Kidney (tissue), 14 donors: ENCODE data around the gene CD68. TPM values are rescaled to one million over a fixed set of nuclear protein-coding genes. Genes with fewer than 3 reads are reported as not detected.

Source experiments
- DNase-seq, 5 donors: peaks; one replicate each; pipeline ENCODE4 v3.0.0-alpha.2; 2013 to 2020
- FAIRE-seq: peaks from 2 replicates; lab custom pipeline; 2012; peaks lifted over from hg19 to GRCh38; lab: Jason Lieb, UNC
- H3K27ac ChIP-seq, 2 donors: one replicate each; pipeline ENCODE4 v1.7.0; 2013; ENCODE audit warnings: low read depth in 2 of 2, low read length in 2 of 2, inconsistent platforms in 1 of 2
- H3K27me3 ChIP-seq: one replicate; pipeline ENCODE4 v1.7.1; 2013; ENCODE audit warnings: low read length, inconsistent platforms; ENCODE audit not compliant: control insufficient read depth, insufficient read depth
- H3K36me3 ChIP-seq, 3 donors: one replicate each; pipeline versions ENCODE4 v1.7.0 to v1.7.1; 2013; ENCODE audit warnings: low read length in 3 of 3, control low read depth in 1 of 3, inconsistent platforms in 1 of 3; ENCODE audit not compliant: insufficient read depth in 3 of 3, control insufficient read depth in 2 of 3
- H3K4me1 ChIP-seq, 3 donors: one replicate each; pipeline versions ENCODE4 v1.7.0 to v1.7.1; 2013; ENCODE audit warnings: low read length in 3 of 3, inconsistent platforms in 1 of 3, low read depth in 1 of 3; ENCODE audit not compliant: control insufficient read depth in 2 of 3, insufficient read depth in 2 of 3
- H3K4me3 ChIP-seq, 3 donors: one replicate each; pipeline versions ENCODE4 v1.7.0 to v1.8.1; 2013; ENCODE audit warnings: low read length in 3 of 3, control low read depth in 1 of 3, inconsistent platforms in 1 of 3
- H3K9ac ChIP-seq, 3 donors: one replicate each; pipeline versions ENCODE4 v1.7.0 to v1.7.1; 2013; ENCODE audit warnings: low read length in 3 of 3, control low read depth in 1 of 3, inconsistent platforms in 1 of 3
- H3K9me3 ChIP-seq, 3 donors: one replicate each; pipeline versions ENCODE4 v1.7.0 to v1.7.1; 2013; ENCODE audit warnings: low read length in 3 of 3, control low read depth in 1 of 3, inconsistent platforms in 1 of 3; ENCODE audit not compliant: control insufficient read depth in 2 of 3, insufficient read depth in 1 of 3
- CTCF ChIP-seq: IDR thresholded peaks from 3 replicates; pipeline ENCODE4 v1.5.1; 2012; ENCODE audit warnings: mild to moderate bottlenecking, moderate library complexity, borderline replicate concordance; ENCODE audit not compliant: insufficient read depth; ENCODE audit errors: extremely low read depth
- intact Hi-C: fragments of 100-400 bp; cut with DNase I; formaldehyde crosslinking; loops from one replicate; pipeline ENCODE4 v1.11.1; 2022
- polyA plus RNA-seq: library from polyadenylated mRNA; stranded (reverse); fragments of 350-450 nt; fragmentation: Illumina TruSeq; extraction: RNeasy Lipid Tissue Mini Kit (QIAGEN cat#74804); gene quantifications from one replicate; pipeline ENCODE4 v1.2.3, GENCODE V29; 2014; ENCODE audit warnings: low read depth, low replicate concordance; ENCODE audit not compliant: insufficient read depth
- total RNA-seq: library from RNA; stranded (reverse); fragmentation: NEBNext Ultra II Directional; extraction: Animal tissue kit (Norgen Biotek cat#: 25700); gene quantifications from one replicate; pipeline ENCODE4 v1.2.1, GENCODE V29; 2021
- donor health status: control.
- donor health status: control.
- donor health status: control.
- donor health status: control.
- donor health status: control.
- donor health status: DM: yes; HTN: yes; CAD: no.
- donor health status: Normal renal cell carcinoma (clear cell type).

Gene CD68
- total and polyA plus RNA-seq, 2 donors from 2014 or later, result 38.3 to 92.6 TPM

GRCh38 chr17:7575481-7575883, 4.0 kb upstream of the CD68 start:
- H3K27me3 ChIP-seq, result no peaks in the 10 kb centered on the region
- no peak overlapping the region for H3K9ac ChIP-seq
- H3K9me3 ChIP-seq, result no peaks in the 10 kb centered on the region
- intact Hi-C loops, result no loop called here
- DNase-seq (no peak), FAIRE-seq (no peak)
- peaks cover 31 to 61% (median 45%) of the 10 kb centered on the region in 3 donors for H3K36me3 ChIP-seq
- no peak overlapping the region for H3K4me3 ChIP-seq
- TF ChIP-seq CTCF, result no peak
- no peak overlapping the region for H3K27ac ChIP-seq
- peaks cover 9 to 37% (median 29%) of the 10 kb centered on the region in 3 donors for H3K4me1 ChIP-seq

GRCh38 chr17:7575959-7576358, 3.5 kb upstream of the CD68 start:
- H3K9ac ChIP-seq, result no peak overlapping the region
- peaks cover 31 to 57% (median 41%) of the 10 kb centered on the region in 3 donors for H3K36me3 ChIP-seq
- H3K9me3 ChIP-seq, result no peaks in the 10 kb centered on the region
- no peak for TF ChIP-seq CTCF
- H3K4me3 ChIP-seq, result no peak overlapping the region
- H3K27ac ChIP-seq, result no peak overlapping the region
- peaks cover 9 to 39% (median 32%) of the 10 kb centered on the region in 3 donors for H3K4me1 ChIP-seq
- FAIRE-seq (no peak), DNase-seq (no peak)
- intact Hi-C loops, result no loop called here
- H3K27me3 ChIP-seq, result no peaks in the 10 kb centered on the region

GRCh38 chr17:7576432-7576937, 3.0 kb upstream of the CD68 start:
- Histone ChIP-seq H3K9ac (no peak overlapping the region), H3K36me3 (peaks cover 31 to 51% (median 40%) of the 10 kb centered on the region in 3 donors), H3K9me3 (no peaks in the 10 kb centered on the region), H3K27ac (no peak overlapping the region), H3K4me1 (peaks cover 9 to 42% (median 32%) of the 10 kb centered on the region in 3 donors), H3K27me3 (no peaks in the 10 kb centered on the region), H3K4me3 (no peak overlapping the region)
- no peak for TF ChIP-seq CTCF
- FAIRE-seq, result no peak
- DNase-seq, result peak in 1 of 5 donors; percentile 52
- intact Hi-C loops, result no loop called here
